GM19025 (cell line): Measurements from ENCODE around the gene GATD1.

Experiments used
- ATAC-seq: cut with Tn5 transposase; IDR thresholded peaks from one replicate; pipeline ENCODE4 v1.9.1; 2021; ENCODE audit warnings: mild to moderate bottlenecking, low read depth, moderate library complexity; ENCODE audit not compliant: unreplicated experiment

The GATD1 gene

DNA sequence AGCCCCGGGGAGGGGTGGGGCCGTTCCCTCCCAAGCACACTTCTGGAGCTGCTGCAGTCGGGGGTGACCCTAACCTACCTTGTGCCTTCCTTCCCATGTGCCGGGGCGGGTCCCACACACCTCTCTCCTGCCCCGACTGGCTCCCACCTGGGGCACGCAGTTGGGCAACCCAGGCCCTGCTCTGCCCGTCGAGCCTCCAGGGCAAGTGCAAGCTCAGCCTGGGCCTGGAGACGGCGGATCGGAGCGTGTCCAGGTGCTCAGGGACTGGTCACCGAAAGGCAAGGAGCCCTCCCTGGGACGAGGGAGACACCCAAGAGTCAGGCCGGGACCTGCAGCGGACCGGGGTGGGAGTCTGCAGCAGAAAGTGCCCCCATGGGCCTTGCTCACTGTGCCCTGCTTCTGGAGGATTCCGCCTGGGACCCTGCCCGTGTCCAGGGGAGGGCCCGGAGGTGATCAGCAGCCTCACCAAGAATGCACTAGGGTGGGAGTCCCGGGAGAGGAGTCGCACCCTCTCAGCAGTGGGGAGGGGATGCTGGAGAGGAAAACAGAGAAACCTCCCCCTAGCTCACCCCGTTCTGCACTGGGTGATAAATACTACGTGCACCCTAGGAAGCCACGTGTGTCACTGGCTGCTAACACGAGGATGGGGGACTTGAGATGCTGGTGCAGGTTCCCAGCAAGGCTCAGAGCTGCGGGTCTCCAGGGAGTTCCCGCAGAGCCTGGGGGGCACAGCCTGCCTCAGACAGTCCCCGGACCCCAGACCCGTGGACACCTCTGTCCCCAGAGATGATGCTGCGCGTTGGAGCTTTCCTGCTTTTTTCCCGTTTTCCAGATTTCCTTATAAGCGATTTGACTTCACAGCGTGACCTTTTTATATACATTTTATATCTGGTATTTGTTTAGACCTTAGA lies 5.2 kb upstream of the GATD1 start:
- ATAC-seq, result no peak

DNA sequence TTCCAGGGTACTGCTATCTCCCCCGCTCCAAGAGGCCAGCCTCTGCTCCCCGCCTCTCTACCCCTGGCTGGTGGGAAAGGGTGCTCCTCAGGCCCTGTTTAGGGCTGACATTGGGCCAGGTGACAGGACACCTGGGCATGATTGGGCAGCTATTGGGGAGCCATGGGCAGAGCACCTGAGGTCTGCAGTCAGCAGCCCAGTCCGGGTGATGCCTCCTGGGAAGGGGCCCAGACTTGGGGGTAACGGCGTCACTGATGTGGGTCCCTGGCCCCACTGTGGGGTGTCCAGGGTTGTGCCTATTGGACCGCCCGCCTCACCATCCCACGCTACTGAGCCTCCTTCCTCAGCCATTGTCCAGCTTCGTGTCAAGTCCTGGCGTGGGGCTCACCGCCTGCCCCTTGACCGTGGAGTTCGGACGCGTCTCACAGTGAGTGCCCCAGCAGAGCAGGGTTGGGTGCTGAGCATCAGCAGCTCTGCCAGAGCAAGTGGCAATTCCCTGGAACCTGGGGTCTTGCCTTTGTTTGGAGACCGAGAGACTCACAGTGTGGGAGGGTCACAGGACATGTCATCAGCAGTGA lies 2.8 kb upstream of the GATD1 start:
- no peak for ATAC-seq

GRCh38 chr11:778976-779954 lies 2.0 kb upstream of the GATD1 start:
- no peak for ATAC-seq

DNA sequence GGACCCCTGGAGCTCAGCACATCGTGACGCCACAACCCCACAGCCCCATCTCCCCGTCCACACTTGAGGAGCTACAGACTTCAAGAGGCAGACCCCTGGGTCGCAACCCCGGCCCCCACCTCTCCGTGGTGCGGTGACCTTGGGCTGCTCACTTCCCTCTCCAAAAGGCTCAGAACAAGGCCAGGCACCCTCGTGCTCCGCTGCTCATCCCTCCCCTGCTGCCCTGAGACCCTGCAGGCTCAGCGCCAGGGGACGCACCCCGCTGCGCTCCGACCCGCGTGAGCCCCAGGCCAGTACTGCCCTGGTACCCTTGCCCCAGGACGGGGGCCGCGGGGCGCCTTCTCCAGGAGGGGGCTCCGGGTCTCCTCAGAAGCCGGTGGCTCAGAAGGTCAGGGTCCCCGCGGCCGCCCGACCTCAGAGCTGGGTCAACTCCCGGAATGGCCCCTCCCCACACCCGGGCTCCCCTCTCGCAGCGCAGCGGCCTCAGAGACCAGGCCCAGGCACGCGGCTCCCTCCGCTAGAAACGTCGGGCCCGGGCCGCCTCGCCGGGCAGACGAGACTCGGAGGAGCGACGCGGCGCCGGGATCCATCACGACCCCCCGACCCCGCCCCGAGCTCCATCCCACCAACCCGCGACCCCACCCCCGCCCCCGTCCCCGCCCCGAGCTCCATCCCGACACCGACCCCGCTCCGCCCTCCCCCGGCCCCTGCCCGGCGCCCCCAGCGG lies 563 bp downstream of the GATD1 start:
- peak; percentile 36 for ATAC-seq

DNA sequence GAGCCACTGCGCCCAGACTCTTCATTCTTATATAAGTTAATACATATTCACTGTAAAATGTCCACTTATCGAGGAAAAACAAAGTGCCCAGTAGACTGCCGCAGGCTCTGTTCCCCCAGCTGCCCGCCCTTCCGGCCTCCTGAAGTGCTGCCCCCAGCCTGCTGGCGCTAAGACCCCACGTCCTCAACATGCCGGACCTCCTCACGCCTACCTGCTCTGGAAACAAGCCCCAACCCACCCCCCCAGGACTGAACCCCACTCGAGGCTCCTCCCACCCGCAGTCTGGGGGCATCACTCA lies 1.1 kb downstream of the GATD1 start:
- no peak for ATAC-seq

GRCh38 chr11:774873-775592 lies 2.3 kb downstream of the GATD1 start:
- ATAC-seq, result no peak

GRCh38 chr11:773830-774229 lies 3.5 kb downstream of the GATD1 start:
- no peak for ATAC-seq

DNA sequence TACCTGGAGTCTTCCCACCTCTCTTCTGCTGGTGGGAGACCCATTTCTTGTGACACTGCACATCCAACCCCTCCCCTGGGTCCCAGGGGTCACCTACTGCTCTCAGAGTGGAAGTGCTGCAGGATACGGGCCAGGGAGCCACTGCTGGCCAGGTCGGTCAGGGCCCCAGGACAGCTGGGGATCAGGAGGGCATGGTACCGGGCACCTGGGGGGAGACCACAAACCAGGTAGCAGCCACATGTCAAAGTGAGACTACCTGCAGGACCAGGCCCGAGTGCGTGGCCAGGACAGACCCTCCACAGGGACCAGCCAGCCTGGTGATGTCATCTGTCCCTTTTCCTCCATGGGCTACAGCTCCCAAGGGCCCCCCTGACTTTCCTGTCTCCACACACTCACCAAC lies 3.9 kb downstream of the GATD1 start:
- no peak for ATAC-seq

- ATAC-seq, result no peak
These were observed 4.6 kb downstream of the GATD1 start for GRCh38 chr11:772429-773390.

- ATAC-seq, result no peak
These were observed 5.6 kb downstream of the GATD1 start for GRCh38 chr11:771617-772204.

DNA sequence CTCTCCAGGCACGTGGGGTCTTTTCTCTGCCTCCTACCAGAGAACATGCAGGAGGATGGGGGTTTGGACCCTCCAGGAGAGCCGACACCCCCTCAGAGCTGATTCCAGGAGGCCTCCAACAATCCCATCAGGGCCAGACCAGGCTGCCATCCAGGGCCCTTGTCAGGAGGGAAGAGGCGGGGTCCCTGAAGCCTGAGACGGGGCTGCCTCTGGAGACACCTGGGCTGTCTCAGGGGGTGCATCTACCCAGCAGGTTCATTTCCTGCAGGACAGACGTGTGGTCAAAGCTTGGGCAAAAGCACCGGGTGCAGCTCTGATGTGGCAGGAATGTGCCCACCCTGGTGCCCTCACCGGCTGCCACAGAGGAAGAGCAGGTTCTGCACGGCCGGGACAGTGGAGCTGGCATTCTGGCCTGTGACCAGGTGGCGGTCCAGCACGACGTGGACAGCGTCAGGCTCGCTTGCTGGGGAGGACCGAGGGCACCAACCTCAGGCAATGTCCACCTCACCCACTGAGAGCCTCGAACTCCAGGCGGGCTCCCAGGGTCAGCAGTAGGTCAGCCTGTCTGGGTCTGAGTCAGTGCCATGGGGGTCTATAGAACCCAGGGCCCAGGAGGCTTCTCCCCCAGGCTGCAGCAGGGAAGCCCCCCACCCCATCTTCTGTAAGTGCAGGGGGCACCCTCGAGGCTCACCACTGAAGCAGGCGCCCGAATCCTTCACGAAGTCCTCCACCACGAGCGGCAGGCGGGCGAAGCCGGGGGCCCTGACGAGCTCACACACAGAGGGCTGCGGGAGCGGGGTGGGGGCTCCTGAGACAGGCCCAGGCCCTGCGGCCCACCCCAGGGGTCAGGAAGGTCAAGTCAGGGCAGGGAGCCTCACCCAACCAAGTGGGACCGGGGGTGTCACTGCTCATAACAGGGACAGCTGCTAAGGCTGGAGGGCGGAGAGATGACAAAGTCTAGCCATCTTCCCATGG lies 6.4 kb downstream of the GATD1 start:
- no peak for ATAC-seq

DNA sequence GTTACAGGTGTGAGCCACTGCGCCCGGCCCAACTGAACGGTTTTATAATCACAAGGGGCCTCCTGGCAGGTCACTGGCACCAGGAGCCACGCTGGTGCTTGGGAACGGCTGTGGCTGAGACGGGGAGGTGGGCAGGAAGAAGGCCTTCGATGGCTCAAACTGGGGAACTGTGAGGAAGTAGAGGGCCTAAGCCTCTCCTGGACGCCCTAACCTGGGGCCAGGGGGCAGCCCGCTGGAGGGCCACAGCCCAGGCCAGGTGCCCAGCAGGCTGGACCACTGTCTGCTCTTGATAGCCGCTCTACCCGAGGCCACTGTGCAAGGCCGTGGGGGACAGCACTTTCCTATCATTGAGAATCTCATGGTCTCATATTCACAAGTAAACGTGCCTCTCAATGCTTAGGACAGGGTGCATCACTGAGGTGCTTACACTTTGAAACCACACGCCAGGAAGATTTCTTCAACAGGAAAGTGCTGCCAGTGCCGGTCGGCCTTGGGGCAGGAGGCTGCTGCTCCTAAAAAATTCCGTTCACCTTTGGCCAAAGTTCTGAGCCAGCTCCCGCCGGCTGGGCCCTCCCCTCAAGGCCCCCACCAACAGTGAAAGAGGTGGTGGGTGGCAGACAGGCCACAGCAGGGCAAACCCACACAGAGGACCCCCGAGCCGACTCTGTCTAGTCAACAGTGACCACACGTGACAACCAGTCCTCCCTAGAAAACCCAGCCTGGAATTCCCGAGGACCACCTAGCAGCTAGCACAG lies 7.2 kb downstream of the GATD1 start:
- no peak for ATAC-seq

DNA sequence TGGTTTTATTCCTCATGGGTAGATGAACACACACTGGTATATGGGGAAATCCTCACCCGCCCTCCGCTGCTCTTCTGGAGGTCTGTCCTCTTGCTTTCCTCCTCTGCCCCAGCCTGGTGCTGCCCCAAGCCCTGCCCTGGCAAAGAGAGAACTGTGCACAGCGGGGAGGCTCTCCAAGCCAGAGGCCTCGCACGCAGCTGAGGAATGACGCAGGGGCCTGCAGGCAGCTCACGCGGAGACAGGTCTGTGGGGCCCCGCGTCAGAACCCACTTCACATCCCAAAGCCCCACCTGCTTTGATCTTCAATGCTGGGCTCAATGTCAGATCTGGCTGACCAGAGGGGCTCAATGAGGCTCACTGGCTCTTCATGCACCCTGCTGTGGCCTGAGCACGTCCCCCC lies 10.0 kb downstream of the GATD1 start:
- ATAC-seq, result no peak

GRCh38 chr11:766936-767210 lies 10.4 kb downstream of the GATD1 start:
- ATAC-seq, result no peak

DNA sequence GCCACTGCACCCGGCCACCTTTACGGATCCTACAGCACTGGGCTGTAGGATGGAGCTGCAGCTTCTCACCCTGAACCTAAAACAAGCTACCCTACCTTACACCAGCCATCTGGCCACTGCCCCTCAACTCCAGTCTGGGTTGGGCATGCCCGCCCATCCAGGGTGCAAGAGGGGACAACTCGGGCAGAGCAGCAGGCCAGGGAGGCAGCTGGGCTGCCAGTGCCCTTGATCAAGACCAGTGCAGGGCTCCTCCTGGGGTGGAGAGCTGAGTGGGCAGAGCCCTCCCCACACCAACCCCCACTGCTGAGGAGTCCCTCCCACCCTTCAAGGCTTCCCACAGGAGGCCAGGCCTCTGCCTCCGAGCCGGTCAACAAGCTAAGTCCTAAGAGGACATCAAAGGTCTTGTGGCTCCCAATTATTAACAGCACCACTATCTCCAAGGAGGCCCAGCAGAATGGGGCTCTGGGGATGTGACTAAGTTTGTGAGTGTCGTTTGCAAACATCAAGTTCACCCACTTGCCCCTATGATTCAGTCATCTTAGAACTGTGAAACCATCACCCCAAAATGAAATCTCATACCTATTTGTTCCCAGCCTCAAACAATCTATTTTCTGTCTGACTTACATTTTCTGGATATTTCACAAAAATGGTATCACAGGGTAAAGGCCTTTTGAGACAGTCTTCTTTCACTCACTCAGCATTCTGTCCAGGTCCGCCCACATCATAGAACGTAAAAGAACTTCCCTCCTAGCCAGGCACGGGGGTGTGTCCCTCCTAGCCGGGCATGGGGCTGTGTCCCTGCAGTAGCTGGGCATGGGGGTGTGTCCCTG lies 11.0 kb downstream of the GATD1 start:
- no peak for ATAC-seq

- no peak for ATAC-seq
These were observed 11.5 kb downstream of the GATD1 start for GRCh38 chr11:765802-766091.
